T-helper 2 cell treated with Interferon-gamma antibody and Interleukin-4, amounts not matched to agents 100 ng/mL and 5 ng/mL, for 36 hours (primary cell): ENCODE results near the gene SSRP1. TPM values are rescaled to one million over a fixed set of nuclear protein-coding genes. Genes with fewer than 3 reads are reported as not detected.
"Not testable (repeated sequence)": the region's sequence is repeated elsewhere in the genome, so short reads cannot be mapped to it uniquely, and the experiment has no call there.

ENCODE experiments used
- intact Hi-C: fragments of 100-400 bp; cut with micrococcal nuclease; formaldehyde crosslinking; loops from one replicate; pipeline ENCODE4 v1.15.1; 2023
- total RNA-seq: library from RNA; stranded (reverse); gene quantifications from 2 replicates; pipeline ENCODE4 v1.2.3, GENCODE V29; 2022

The SSRP1 gene
- total RNA-seq, 1 donor from 2014 or later = 180 TPM

GRCh38 chr11:57303990-57304579 lies 31.6 kb downstream of the SSRP1 start:
- intact Hi-C loops = no loop called here

- intact Hi-C loops = no loop called here
Observed at GRCh38 chr11:57303280-57303989, 32.3 kb downstream of the SSRP1 start.

GRCh38 chr11:57302489-57302888 lies 33.2 kb downstream of the SSRP1 start:
- intact Hi-C loops = no loop called here

DNA sequence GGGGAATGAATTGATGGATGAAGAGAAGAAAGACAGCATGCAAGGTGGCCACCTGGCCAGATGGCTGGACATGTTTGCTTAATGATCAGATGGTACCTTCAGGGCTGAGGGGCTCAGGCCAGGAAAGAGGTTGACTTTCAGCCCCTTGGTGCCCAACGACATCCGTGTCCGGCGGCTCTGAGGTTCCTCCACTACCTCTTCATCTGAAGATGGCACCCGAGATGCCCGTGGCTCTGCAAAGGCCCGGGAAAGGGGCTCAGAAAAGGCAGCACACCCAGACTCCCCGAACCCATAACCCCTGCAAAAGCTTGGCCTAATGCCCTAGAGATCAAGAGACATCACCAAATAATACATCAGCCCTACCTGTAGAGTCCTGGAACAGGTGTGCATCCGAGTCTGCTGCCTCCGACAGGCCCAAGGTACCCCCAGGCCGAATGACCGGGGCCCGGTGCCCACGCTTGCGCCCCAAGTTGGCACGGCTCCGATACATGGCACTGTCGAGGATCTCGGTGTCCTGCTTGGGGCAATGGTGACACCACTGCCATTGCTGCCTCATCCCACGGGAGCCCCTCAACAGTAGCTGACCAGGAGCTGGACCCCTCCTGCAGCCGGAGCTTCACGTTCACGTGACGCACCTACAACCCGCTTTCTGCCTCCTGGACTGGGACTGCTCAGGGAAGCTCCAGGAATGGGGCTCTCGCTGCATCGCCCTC lies 33.8 kb downstream of the SSRP1 start:
- intact Hi-C loops = no loop called here

DNA sequence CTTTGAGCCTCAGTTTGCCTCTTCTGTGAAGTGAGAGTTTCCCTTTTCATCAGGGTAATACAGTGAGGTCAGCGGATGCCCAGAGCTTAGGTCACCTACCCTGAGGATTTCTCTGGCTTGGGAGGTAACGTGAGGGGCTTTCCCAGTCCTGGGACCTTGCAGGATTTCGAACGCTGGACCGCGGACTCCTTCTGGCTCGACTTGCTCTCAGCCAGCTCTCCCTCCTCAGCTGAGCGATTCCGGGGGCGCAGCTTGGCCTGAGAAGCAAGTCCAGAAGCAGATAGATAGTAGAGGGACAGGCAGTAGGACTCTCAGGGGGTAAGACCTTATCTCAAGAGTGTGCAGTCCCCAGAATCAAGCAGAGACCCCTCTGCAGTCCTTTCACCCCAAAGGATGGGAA lies 34.9 kb downstream of the SSRP1 start:
- intact Hi-C loops = no loop called here

DNA sequence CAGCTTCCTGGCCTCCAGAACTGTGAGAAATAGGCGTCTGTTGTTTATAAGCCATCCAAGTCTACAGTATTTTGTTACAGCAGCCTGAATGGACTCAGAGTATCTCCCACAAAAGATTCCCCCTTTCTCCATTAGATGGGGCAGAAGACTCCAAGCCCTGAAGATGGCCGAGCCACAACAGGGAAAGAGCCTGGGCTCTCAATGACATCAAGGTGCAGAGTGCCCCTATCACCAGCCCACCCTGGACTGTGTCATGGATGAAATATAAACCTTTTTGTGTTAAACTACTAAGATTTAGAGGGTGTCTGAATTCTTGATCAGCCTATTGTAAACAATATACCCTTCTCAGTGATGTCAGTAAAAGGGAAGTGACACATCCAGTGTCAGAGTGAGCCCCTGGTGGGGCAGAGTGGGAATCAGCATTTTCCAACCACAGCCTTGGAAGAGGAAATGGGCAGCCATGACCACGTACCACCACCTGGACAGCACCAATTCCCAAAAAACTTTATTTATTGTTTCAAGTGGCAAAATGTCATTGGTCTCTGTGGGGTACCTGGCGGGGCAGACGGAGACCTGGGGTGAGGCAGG lies 36.4 kb downstream of the SSRP1 start:
- intact Hi-C loops = no loop called here

DNA sequence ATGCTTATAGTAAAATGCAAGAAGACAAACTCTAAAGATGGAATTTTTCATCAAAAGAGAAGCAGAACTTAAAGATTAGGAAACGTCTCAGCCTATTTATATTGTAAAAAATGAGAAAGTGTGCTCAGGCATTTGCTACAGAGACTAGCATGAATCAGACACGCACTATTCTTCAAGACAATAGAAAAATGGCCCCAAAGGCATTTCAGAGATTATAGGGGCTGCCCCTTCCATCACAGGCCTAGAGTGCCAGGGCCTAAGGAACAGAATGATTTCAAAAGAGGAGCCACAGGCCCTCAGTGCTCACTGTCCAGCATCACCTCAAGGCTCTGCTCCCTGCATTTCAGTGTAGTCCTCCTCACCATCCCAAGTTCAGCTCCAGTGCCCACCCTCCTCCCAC lies 38.5 kb downstream of the SSRP1 start:
- intact Hi-C loops = no loop called here

- intact Hi-C loops = not testable (repeated sequence)
Observed at GRCh38 chr11:57296205-57296604, 39.5 kb downstream of the SSRP1 start.

DNA sequence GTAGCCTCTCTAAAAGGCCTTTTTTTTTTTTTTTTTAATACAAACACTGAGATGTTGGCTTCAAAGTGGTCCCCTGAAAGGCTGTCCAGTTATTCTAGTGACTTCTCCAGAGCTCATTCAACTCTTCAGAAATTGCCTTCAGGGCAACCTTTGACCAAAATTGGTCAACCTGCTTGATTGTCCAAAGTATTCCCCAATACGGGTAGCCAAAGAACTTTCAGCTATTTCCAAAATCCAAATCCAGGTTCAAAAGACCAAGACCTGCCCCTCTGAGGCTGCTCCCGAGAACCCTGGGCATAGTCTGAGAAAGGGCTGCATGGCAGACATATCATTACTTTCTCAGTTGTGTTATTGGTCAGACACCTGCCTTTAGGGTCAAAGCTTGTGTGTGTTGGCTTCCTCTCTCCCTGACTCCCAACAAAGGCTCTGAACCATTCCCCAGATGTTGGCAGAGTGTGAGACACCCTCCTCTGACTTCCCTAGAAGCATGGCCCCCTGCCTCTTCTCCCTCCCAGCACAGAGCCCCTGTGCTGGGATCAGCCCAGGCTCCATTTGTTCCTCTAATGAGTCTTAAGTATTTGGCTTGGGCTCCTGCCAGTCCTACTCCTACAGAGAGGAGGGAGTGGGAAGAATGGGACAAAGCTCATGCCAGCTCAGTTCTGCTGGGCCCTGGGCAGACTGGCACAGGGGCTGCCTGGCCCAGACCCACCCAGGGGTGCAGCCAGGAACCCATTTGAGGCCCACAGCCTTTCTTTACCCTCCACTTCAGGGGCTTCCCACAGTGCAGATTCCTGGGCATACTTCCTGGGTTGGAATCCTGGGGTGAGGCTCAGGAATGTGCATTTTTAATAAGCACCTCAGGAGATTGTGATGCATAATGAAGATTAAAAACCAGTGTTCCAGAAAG lies 41.2 kb downstream of the SSRP1 start:
- intact Hi-C loops = no loop called here

- intact Hi-C loops = no loop called here
Observed at GRCh38 chr11:57290288-57290687, 45.4 kb downstream of the SSRP1 start.

- intact Hi-C loops = no loop called here
Observed at GRCh38 chr11:57288771-57289579, 46.7 kb downstream of the SSRP1 start.

GRCh38 chr11:57287884-57288283 lies 47.8 kb downstream of the SSRP1 start:
- intact Hi-C loops = no loop called here

GRCh38 chr11:57283231-57283990 lies 52.3 kb downstream of the SSRP1 start:
- intact Hi-C loops = no loop called here

DNA sequence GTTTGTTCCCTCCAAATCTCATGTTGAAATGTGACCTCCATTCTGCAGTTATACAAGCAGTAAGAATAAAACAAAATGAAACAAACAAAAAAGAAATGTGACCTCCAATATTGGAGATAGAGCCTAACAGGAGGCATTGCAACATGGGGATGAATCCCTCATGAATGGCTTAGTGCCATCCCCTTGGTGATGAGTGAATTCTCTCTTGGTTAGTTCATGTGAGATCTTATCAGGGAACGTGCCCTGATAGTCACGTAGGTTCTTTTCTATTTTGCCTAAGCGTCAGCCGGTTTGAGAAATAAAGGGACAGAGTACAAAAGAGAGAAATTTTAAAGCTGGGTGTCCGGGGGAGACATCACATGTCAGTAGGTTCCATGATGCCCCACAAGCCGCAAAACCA lies 54.1 kb downstream of the SSRP1 start:
- intact Hi-C loops = not testable (repeated sequence)

GRCh38 chr11:57279116-57279515 lies 56.6 kb downstream of the SSRP1 start:
- intact Hi-C loops = no loop called here

- intact Hi-C loops = no loop called here
Observed at GRCh38 chr11:57278721-57279095, 57.0 kb downstream of the SSRP1 start.

GRCh38 chr11:57277845-57278720 lies 57.6 kb downstream of the SSRP1 start:
- intact Hi-C loops = no loop called here

GRCh38 chr11:57276971-57277675 lies 58.6 kb downstream of the SSRP1 start:
- intact Hi-C loops = no loop called here
